CD4-positive, alpha-beta T cell treated with Interleukin-2 at 100 ng/mL for 4 hours (primary cell): ENCODE measurements around the gene FGF23.

Experiments used
- DNase-seq: peaks from one replicate; pipeline ENCODE4 v3.0.0-alpha.2; 2020; ENCODE audit warnings: low spot score

Gene FGF23

GRCh38 chr12:4383304-4383865 is 3.9 kb upstream of the FGF23 start:
- DNase-seq: no peak

GRCh38 chr12:4380332-4380731 is 820 bp upstream of the FGF23 start:
- DNase-seq: no peak

DNA sequence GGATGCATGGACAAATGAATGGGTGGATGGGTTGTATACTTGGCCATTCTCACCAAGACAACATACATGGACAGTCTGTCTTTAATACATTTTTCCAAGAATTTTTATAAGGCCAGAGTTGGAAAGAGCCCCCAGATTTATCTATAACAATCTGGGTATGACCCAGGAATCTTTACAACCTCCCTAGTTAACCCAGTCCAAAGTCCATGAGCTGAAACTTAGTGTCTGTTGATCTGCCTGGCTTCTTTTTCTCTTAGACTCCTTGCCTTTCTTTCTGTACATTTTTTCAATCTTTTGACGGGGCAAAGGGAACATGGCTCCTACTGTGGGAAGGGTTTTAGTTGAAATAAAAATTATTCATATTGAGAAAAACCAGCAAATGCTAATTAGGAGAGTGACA is 740 bp downstream of the FGF23 start:
- DNase-seq: no peak

DNA sequence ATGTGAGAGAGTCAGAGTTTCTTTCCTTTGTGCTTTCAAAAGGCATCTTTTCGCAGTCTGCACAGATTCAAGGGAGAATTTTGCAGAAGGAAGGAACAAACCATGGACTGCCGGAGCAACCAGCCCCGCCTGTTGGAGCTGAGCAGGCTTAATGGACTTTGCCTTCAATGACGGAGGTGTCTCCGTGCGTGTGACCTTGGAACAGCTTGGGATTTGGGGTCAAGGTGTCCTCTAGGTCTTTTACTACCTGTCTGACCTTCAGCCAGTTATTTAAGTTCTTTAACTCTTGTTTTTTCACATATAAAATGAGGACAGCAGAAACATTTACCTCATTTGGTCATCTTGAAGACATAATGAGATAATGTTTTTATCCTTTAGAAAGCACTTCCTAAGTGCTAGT is 4.1 kb downstream of the FGF23 start:
- no peak for DNase-seq

- DNase-seq: no peak
Measured at GRCh38 chr12:4372653-4373052, 6.9 kb downstream of the FGF23 start.

- DNase-seq: no peak
Measured at GRCh38 chr12:4370265-4370664, 9.2 kb downstream of the FGF23 start.

- DNase-seq: no peak
Measured at GRCh38 chr12:4369548-4369947, 10.0 kb downstream of the FGF23 start.

GRCh38 chr12:4366090-4366489 is 13.4 kb downstream of the FGF23 start:
- DNase-seq: no peak

- DNase-seq: peak; percentile 32
Measured at GRCh38 chr12:4356041-4356327, 23.5 kb downstream of the FGF23 start.

GRCh38 chr12:4355156-4356040 is 24.1 kb downstream of the FGF23 start:
- DNase-seq: no peak

DNA sequence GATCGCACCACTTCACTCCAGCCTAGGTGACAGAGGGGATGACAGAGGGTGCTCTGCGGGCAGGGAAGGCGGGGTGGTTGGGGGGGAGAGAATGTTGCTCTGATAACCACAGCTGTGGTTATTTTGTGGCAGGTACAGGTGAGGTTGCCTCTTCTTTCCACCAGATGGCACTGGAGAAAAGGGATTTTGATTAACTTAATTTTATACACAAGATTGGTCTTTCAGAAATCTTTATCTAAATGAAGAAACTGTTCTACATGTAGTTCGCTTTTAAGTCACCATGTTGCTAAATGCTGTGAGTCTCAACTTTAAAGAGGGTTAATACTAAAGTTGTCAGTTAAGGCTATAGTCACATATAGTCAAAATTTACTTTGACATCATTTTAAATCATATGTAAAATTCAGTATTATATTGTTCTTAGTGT is 25.7 kb downstream of the FGF23 start:
- peak; percentile 50 for DNase-seq

GRCh38 chr12:4346931-4347330 is 32.6 kb downstream of the FGF23 start:
- DNase-seq: no peak

GRCh38 chr12:4331842-4332241 is 47.7 kb downstream of the FGF23 start:
- no peak for DNase-seq

- DNase-seq: no peak
Measured at GRCh38 chr12:4331221-4331620, 48.3 kb downstream of the FGF23 start.

DNA sequence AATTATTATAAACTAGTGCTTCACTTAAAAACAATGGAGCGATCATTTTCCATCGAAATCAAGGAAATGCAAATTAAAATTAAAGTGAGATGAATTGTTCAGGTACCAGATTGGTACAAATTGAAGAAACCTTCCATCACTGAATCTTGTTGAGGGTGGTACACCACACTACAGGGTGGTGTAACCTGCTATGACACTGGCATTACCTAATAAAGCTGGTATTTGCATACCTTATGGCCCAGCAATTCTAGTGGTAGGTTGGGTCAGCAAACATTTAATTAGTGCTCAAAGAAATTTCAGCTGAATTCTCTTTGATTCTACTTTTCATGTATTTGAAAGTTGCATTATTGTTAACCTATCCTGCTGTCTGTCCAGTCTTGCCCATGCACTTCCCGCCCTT is 49.3 kb downstream of the FGF23 start:
- DNase-seq: no peak

GRCh38 chr12:4327293-4327692 is 52.2 kb downstream of the FGF23 start:
- DNase-seq: no peak

DNA sequence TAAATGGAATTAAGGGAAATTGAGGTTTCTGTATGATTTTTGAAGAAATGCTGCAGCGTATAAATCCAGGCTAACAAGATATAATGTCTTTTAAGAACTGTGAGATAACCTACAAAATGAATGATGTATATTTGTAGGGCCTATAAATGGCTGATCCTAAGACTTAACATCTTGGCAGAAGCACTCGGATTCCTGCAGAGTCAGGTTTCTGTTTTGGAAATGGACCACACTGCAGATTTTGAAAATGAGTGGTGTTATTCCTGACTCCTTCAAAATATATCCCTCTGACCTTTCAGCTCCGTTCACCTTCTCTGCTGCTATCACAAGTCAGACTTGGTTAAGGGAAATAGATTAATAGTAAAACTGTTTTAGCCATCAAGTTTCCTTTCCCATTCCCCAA is 53.5 kb downstream of the FGF23 start:
- DNase-seq: no peak

DNA sequence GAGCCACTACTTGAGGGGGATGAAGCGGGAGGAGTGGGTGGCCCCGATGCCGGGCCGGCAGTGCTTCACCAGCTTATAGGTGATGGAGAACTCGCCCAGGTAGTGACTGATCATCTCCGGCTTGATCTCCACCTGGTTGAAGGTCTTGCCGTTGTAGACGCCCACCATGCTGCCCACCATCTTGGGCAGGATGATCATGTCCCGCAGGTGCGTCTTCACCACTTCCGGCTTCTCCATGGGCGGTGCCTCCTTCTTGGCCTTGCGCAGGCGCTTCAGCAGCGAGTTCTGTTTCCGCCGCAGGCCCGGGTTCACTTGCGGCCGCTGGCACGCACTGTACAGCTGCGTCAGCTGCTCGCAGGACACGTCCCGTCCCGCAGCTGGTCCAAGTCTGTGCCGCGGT is 55.1 kb downstream of the FGF23 start:
- no peak for DNase-seq

- DNase-seq: no peak
Measured at GRCh38 chr12:4323396-4323795, 56.1 kb downstream of the FGF23 start.

- DNase-seq: no peak
Measured at GRCh38 chr12:4322726-4323125, 56.8 kb downstream of the FGF23 start.

DNA sequence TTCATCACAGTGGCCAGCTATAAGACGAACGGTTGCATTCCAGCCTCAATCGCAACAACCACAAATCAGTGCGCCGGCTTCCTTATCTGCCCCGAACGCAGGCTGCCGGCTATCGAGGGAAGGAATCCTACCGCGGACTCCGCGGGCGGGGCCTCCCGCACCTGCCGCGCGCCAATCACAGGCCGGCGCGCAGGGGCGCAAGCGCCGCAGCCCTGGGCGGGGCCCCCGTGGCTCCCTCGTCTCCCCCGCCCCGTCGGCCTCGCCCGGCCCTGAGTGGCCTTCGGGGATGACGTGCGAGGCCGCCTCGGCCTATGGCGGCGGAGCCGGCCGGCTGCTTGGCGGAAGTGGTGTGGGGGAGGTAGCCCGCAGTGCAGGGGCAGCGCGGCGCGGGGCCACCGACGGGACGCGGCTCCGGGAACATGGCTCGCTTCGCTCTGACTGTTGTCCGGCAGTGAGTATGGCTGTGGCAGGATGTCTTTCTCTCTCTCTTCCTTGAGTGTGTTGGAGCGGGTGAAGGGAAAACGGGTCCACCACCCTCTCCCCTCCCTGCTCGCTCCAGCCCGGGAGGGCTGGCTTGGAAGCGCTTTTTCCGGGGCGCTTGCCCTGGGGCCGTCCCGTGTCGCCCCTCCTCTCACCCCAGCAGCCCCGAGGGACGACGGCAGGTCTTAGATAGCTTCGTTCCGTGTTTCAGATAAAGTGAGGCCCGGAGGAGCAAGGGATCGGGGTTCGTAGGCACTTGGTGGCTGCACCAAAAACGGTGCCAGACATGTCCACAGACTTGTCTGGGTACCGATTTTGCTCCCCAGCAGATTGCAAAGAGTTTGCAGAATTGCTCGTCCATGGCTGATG is 58.4 kb downstream of the FGF23 start, which contains the start of gene TIGAR:
TSS of gene TIGAR (plus strand) at position 361 of the 849 bp plus-strand sequence. CDS start at position 420, 59 bp downstream.
- peak; percentile 89 for DNase-seq

DNA sequence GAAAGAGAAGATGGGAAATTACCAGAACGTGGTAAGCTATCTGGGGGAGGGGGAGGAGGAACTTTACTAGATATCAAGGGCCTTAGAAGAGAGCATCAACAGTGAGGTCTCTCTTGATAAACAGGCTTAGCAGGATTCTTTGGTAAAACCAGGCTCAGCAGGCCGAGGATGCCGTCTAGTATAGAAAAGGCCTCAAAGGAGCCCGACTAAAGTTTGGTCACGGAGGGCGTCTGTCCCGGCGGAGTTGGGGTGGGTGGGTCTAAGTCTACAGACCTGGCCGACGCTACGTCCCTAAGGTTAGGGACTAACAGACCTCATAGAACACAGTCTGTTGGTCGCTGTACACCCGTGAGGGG is 59.0 kb downstream of the FGF23 start:
- DNase-seq: no peak
